IMR-90 (cell line): ENCODE measurements around the gene LRRC10B. TPM values are rescaled to one million over a fixed set of nuclear protein-coding genes. Genes with fewer than 3 reads are reported as not detected.

Source experiments
- ATAC-seq: fragments of 200-7000 bp; cut with Tn5 transposase; 2 replicates; pipeline ENCODE4 v1.9.1; 2020; ENCODE audit warnings: low read depth, mild to moderate bottlenecking, moderate library complexity
- BruUV-seq: library from RNA; stranded (reverse); fragments of 400-500 nt; replicated peaks from 2 replicates; lab custom pipeline; 2021; lab: Mats Ljungman, UMichigan
- CTCF ChIA-PET: fragments of 300-600 bp; formaldehyde crosslinking; extraction: SDS; loops from one replicate; lab custom pipeline; 2021; ENCODE audit warnings: antibody characterized with exemption; lab: Yijun Ruan, JAX
- POLR2A ChIA-PET: fragments of 300-600 bp; sonication (Branson Sonifier 250); formaldehyde crosslinking; loops from one replicate; lab custom pipeline; 2022; ENCODE audit warnings: antibody characterized with exemption; ENCODE audit not compliant: unreplicated experiment; lab: Charles Lee
- DNase-seq: peaks from one replicate; pipeline ENCODE4 v3.0.0; 2013
- H2AFZ ChIP-seq: replicated peaks from 2 replicates; pipeline ENCODE3; 2013; ENCODE audit warnings: low read length, mild to moderate bottlenecking; ENCODE audit not compliant: poor library complexity
- H2AK5ac ChIP-seq: 2 replicates; pipeline ENCODE4 v1.6.1; 2013; ENCODE audit warnings: low read depth, low read length, inconsistent platforms
- H2AK9ac ChIP-seq: replicated peaks from 2 replicates; pipeline ENCODE3; 2013; ENCODE audit warnings: mild to moderate bottlenecking, low read depth, low read length, moderate library complexity; ENCODE audit not compliant: poor library complexity
- H2BK120ac ChIP-seq: 2 replicates; pipeline ENCODE4 v1.6.1; 2013; ENCODE audit warnings: low read depth, low read length, inconsistent platforms
- H2BK15ac ChIP-seq: 3 replicates; pipeline ENCODE4 v1.6.1; 2013; ENCODE audit warnings: low read depth, low read length, inconsistent platforms
- H2BK20ac ChIP-seq: 2 replicates; pipeline ENCODE4 v1.6.1; 2013; ENCODE audit warnings: low read depth, mild to moderate bottlenecking, inconsistent platforms, low read length, moderate library complexity
- H2BK5ac ChIP-seq: 2 replicates; pipeline ENCODE4 v1.6.1; 2013; ENCODE audit warnings: mild to moderate bottlenecking, low read depth, low read length, inconsistent platforms; ENCODE audit not compliant: poor library complexity, severe bottlenecking
- H3K14ac ChIP-seq: replicated peaks from 2 replicates; pipeline ENCODE4 v1.6.1; 2013; ENCODE audit warnings: low read depth, low read length, inconsistent platforms
- H3K18ac ChIP-seq: 2 replicates; pipeline ENCODE4 v1.6.1; 2013; ENCODE audit warnings: low read depth, low read length, control low read depth
- H3K23ac ChIP-seq: 2 replicates; pipeline ENCODE4 v1.6.1; 2013; ENCODE audit warnings: low read depth, low read length, inconsistent platforms
- H3K27ac ChIP-seq: 2 replicates; pipeline ENCODE4 v1.5.1; 2013; ENCODE audit warnings: mild to moderate bottlenecking, control low read depth, low read length; ENCODE audit not compliant: insufficient read depth
- H3K27me3 ChIP-seq: 2 replicates; pipeline ENCODE4 v1.6.1; 2013; ENCODE audit warnings: low read length; ENCODE audit not compliant: control insufficient read depth, insufficient read depth
- H3K36me3 ChIP-seq: 2 replicates; pipeline ENCODE4 v1.6.1; 2013; ENCODE audit warnings: low read length, mixed read lengths; ENCODE audit not compliant: control insufficient read depth, insufficient read depth
- H3K4ac ChIP-seq: 2 replicates; pipeline ENCODE4 v1.6.1; 2013; ENCODE audit warnings: low read depth, low read length, inconsistent platforms
- H3K4me1 ChIP-seq: 2 replicates; pipeline ENCODE4 v1.6.1; 2013; ENCODE audit warnings: low read length, mixed read lengths; ENCODE audit not compliant: control insufficient read depth, insufficient read depth
- H3K4me2 ChIP-seq: 2 replicates; pipeline ENCODE4 v1.6.1; 2013; ENCODE audit warnings: low read depth, mild to moderate bottlenecking, control low read depth, low read length, moderate library complexity
- H3K4me3 ChIP-seq: 2 replicates; pipeline ENCODE4 v1.5.1; 2013; ENCODE audit warnings: low read depth, mild to moderate bottlenecking, control low read depth, low read length, moderate library complexity; ENCODE audit not compliant: insufficient read depth
- H3K56ac ChIP-seq: 2 replicates; pipeline ENCODE4 v1.6.1; 2013; ENCODE audit warnings: low read length, inconsistent platforms; ENCODE audit not compliant: insufficient read depth; ENCODE audit errors: extremely low read depth
- H3K79me1 ChIP-seq, 2 experiments: 2 replicates each; pipeline ENCODE4 v1.6.1; 2013; ENCODE audit warnings: low read length in 2 of 2, inconsistent platforms in 1 of 2, low read depth in 1 of 2
- H3K9ac ChIP-seq: 2 replicates; pipeline ENCODE4 v1.6.1; 2013; ENCODE audit warnings: low read depth, low read length, control low read depth
- H3K9me1 ChIP-seq: 2 replicates; pipeline ENCODE4 v1.6.1; 2013; ENCODE audit warnings: low read length, inconsistent platforms; ENCODE audit not compliant: insufficient read depth
- H3K9me3 ChIP-seq: 2 replicates; pipeline ENCODE4 v1.6.1; 2013; ENCODE audit warnings: low read length; ENCODE audit not compliant: control insufficient read depth, insufficient read depth
- H4K20me1 ChIP-seq: 2 replicates; pipeline ENCODE4 v1.6.1; 2013; ENCODE audit warnings: low read length, inconsistent platforms; ENCODE audit not compliant: insufficient read depth
- H4K5ac ChIP-seq: 2 replicates; pipeline ENCODE4 v1.6.1; 2013; ENCODE audit warnings: mild to moderate bottlenecking, low read depth, low read length, control low read depth
- H4K8ac ChIP-seq, 2 experiments: 2 replicates each; pipeline ENCODE4 v1.6.1; 2013; ENCODE audit warnings: low read depth in 2 of 2, low read length in 2 of 2, control low read depth in 1 of 2, inconsistent platforms in 1 of 2
- H4K91ac ChIP-seq: 2 replicates; pipeline ENCODE4 v1.6.1; 2013; ENCODE audit warnings: low read depth, low read length, inconsistent platforms; ENCODE audit not compliant: insufficient read depth
- CEBPB ChIP-seq: IDR thresholded peaks from 2 replicates; pipeline ENCODE4 v1.6.1; 2012; ENCODE audit warnings: low read depth, low read length, improper control_type of control experiment
- CHD1 ChIP-seq: IDR thresholded peaks from 2 replicates; pipeline ENCODE4 v1.6.1; 2012; ENCODE audit warnings: low read depth, low read length, improper control_type of control experiment
- MAFK ChIP-seq: IDR thresholded peaks from 2 replicates; pipeline ENCODE4 v1.6.1; 2012; ENCODE audit warnings: low read depth, low read length, improper control_type of control experiment
- WGBS, 2 experiments: methylation state at CpG; one replicate each; pipeline versions ENCODE4 v1.1.5 to v1.1.7; 2013; ENCODE audit warnings: missing lambda C conversion rate in 2 of 2; ENCODE audit not compliant: insufficient read length in 1 of 2; ENCODE audit errors: extremely low coverage in 2 of 2; 5-methylcytosine and 5-hydroxymethylcytosine counted together
- dilution Hi-C: fragments of 300-500 bp; cut with HindIII; formaldehyde crosslinking; loops from one replicate; pipeline ENCODE4 v1.14.3; 2018; ENCODE audit warnings: low sequenced_read_pairs; ENCODE audit not compliant: unreplicated experiment
- in situ Hi-C: fragments of 300-500 bp; cut with MboI; formaldehyde crosslinking; loops from 3 replicates; pipeline ENCODE4 v1.14.3; 2019; ENCODE audit warnings: low sequenced_read_pairs, inconsistent platforms, mixed read lengths
- intact Hi-C: fragments of 100-400 bp; cut with micrococcal nuclease; formaldehyde crosslinking; loops from 2 replicates; pipeline ENCODE4 v1.10.0; 2022
- polyA plus RNA-seq, 3 experiments: library from polyadenylated mRNA; depleted of rRNA; stranded (reverse); fragments of >200 nt; gene quantifications; 2 replicates each; pipeline ENCODE4 v1.2.3, GENCODE V29; 2012; ENCODE audit warnings: low replicate concordance in 1 of 3
- total RNA-seq: library from RNA; depleted of rRNA; stranded (reverse); fragments of >200 nt; gene quantifications from 2 replicates; pipeline ENCODE4 v1.2.3, GENCODE V29; 2012

LRRC10B gene
- total and polyA plus RNA-seq, 2 of the 4 experiments (the other 2 are of a cell fraction) = not detected

DNA sequence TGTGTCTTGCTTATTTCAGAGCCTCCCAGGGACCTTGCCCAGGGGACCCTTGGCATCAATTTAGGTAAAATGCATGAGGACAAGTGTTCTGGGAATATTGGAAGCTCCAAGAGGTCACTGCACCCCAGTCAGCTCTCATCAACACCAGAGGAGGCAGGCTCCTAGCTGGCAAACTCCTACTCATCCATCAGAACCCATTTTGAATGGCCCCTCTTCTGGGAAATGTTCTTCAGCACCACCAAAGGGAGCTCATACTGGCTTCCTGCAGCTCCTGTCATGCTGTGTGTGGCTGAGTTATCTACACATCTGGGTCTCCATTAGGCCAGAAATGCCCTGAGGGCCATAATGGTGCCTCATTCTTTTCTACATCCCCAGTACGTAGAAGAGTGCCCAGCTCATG, 17.7 kb downstream of the LRRC10B start:
- Histone ChIP-seq H2AFZ (no peak overlapping the region), H3K4me3 (no peak overlapping the region), H2BK120ac (no peak overlapping the region), H4K8ac (no peak overlapping the region), H4K5ac (no peak overlapping the region), H3K9me1 (no peaks in the 10 kb centered on the region), H2AK9ac (no peak overlapping the region), H3K23ac (no peak overlapping the region), H3K4me2 (no peak overlapping the region), H3K36me3 (no peaks in the 10 kb centered on the region), H3K18ac (no peak overlapping the region), H3K27me3 (peaks cover 95% of the 10 kb centered on the region), H3K56ac (no peak overlapping the region), H2BK15ac (no peak overlapping the region), H3K14ac (no peak overlapping the region), H3K27ac (no peak overlapping the region), H4K20me1 (no peaks in the 10 kb centered on the region), H3K4me1 (no peaks in the 10 kb centered on the region), H2AK5ac (no peak overlapping the region), H3K79me1 (no peaks in the 10 kb centered on the region), H3K9ac (no peak overlapping the region), H3K9me3 (0 out of 2 replicates have a peak, but pooled peaks cover 2% of the 10 kb centered on the region), H4K91ac (no peak overlapping the region), H3K4ac (no peak overlapping the region), H2BK20ac (no peak overlapping the region), H2BK5ac (no peak overlapping the region)
- no peak for ATAC-seq
- ChIA-PET POLR2A (interaction anchor here (1.0 kb wide), 1 partner anchor 97 kb away, joined by 4 read pairs; the partner anchor contains the start of gene CPSF7), CTCF (interaction anchor here (0.6 to 1.2 kb wide), 3 partner anchors 9 to 99 kb away, joined by 3 to 6 read pairs (median 3); no protein-coding TSS in a partner anchor)
- no CpG with 5 or more reads among the region's 1 CpG for WGBS, 2 experiments
- in situ Hi-C loops (no loop called here), intact Hi-C loops (no loop called here), dilution Hi-C loops (no loop called here)
- TF ChIP-seq MAFK = no peak
- TF ChIP-seq CHD1 = no peak
- TF ChIP-seq CEBPB = no peak
- no peak for DNase-seq
- BruUV-seq = no TSS peak
